Retinal pigment epithelial cell (primary cell): ENCODE results near the gene LSM10.

ENCODE experiments used
- DNase-seq: peaks from one replicate; pipeline ENCODE4 v3.0.0-alpha.2; 2010; ENCODE audit warnings: low read depth
- H3K4me3 ChIP-seq: 2 replicates; pipeline ENCODE4 v1.5.1; 2011; ENCODE audit warnings: mild to moderate bottlenecking, low read length, control low read depth, moderate library complexity
- CTCF ChIP-seq: conservative IDR thresholded peaks from 2 replicates; pipeline ENCODE4 v1.5.1; 2011; ENCODE audit warnings: low read depth, low read length, control low read depth, inconsistent platforms

The LSM10 gene

GRCh38 chr1:36384542-36385409, 12.9 kb downstream of the LSM10 start:
- TF ChIP-seq CTCF = no peak
- peak overlapping the region; percentile 79 for H3K4me3 ChIP-seq
- no peak for DNase-seq

- no peak for TF ChIP-seq CTCF
- DNase-seq = no peak
- H3K4me3 ChIP-seq = no peak overlapping the region
Observed at GRCh38 chr1:36383240-36383639, 14.5 kb downstream of the LSM10 start.

GRCh38 chr1:36382669-36383068, 15.0 kb downstream of the LSM10 start:
- no peak overlapping the region for H3K4me3 ChIP-seq

GRCh38 chr1:36382231-36382630, 15.5 kb downstream of the LSM10 start:
- TF ChIP-seq CTCF = no peak
- DNase-seq = no peak
- no peak overlapping the region for H3K4me3 ChIP-seq

More at GRCh38 chr1:36382669-36383068, 15.0 kb downstream of the LSM10 start:
- no peak for TF ChIP-seq CTCF
- DNase-seq = no peak

- TF ChIP-seq CTCF = no peak
- no peak overlapping the region for H3K4me3 ChIP-seq
- no peak for DNase-seq
Observed at GRCh38 chr1:36381405-36381804, 16.3 kb downstream of the LSM10 start.

- H3K4me3 ChIP-seq = no peak overlapping the region
- no peak for DNase-seq
- no peak for TF ChIP-seq CTCF
Observed at GRCh38 chr1:36380782-36381181, 16.9 kb downstream of the LSM10 start.

- no peak for TF ChIP-seq CTCF
- DNase-seq = no peak
- no peak overlapping the region for H3K4me3 ChIP-seq
Observed at GRCh38 chr1:36380143-36380619, 17.5 kb downstream of the LSM10 start.
